Stimulated activated CD4-positive, alpha-beta T cell treated with anti-CD3 and anti-CD28 coated beads, Interleukin-4, amount 100 ng/mL, for 48 hours (primary cell): ENCODE results near the gene RANBP1.
A peak's percentile ranks its signal among the peaks of the same experiment; 100 is the strongest.
"Not testable (repeated sequence)": the region's sequence is repeated elsewhere in the genome, so short reads cannot be mapped to it uniquely, and the experiment has no call there.

Experiments
- DNase-seq, 2 donors: peaks; one replicate each; pipeline ENCODE4 v3.0.0-alpha.2; 2020; ENCODE audit warnings: low read depth in 2 of 2

The RANBP1 gene

DNA sequence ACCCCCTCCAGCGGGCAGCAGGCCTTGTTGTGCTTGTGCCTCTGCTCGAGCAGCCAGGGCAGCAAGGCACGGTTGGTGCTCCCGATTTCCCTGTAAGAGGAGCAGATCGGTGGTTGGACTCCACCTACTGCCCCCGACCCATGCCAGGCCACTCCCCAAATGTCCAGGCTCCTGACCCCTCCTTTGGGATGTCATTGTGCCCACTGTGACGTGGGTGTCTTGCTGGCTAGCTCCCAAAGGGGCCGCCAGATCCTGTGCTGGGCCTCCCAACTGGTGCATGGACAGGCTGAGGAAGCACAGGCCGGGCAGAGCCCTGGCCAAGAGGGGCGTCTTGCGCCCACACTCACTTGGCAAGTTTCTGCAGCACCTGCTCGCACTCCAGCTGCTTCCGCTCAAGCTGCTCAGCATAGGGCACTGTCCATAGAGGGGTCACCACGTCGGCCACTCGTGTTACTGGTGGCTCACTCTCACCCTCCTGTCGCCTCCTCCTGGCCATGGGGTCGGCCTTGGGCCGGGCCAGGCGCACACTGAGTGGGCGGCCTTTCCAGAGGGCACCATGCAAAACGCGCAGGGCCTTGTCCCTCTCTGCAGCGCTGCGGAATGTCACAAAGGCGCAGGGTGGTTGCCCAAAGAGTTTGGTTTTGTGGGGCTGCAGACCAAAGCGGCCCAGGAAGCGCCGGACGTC is at the start of gene RANBP1:
Gene RANBP1, plus strand, starts transcription at position 414 of the 685 bp plus-strand sequence. Its CDS starts 81 bp downstream, at position 495.
- no peak for DNase-seq

DNA sequence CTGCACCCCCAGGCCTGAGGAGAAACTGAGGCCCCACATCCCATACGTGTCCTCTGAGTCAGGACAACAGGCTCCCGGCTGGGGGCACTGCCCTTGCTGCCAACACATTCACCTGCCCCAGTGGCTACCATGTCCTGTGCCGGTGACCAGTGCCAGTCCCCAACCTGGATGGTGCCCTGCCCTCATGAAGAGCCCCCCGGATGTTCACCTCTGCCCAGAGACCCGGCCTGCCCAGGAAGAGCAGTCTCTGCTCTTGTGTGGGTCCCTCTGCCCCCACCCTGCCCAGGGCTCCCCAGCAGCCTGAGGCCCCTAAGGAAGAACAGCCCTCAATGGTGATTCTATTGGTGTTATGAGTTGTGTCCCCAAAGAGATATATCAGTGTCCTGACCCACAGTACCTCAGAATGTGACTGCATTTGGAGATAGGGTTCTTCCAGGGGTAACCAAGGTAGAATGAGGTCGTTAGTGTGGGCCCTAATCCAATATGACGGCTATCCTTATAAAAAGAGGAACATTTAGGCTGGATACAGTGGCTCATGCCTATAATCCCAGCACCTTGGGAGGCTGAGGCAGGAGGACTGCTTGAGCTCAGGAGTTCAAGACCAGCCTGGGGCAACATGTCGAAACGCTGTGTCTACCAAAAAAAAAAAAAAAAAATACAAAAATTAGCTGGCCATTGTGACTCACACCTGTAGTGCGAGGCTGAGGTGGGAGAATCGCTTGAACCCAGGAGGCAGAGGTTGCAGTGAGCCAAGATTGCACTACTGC is 49.1 kb upstream of the RANBP1 start:
- no peak for DNase-seq

DNA sequence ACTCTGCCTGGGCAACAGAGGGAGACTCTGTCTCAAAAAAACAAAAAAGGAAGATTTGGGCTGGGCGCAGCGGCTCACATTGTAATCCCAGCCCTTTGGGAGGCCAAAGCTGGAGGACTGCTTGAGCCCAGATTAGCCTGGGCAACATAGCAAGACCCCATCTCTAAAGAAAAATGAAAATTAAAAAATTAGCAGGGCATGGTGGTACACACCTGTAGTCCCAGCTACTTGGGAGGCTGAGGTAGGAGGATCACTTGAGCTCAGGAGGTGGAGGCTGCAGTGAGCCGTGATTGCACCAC is 48.6 kb upstream of the RANBP1 start:
- not testable (repeated sequence) for DNase-seq

DNA sequence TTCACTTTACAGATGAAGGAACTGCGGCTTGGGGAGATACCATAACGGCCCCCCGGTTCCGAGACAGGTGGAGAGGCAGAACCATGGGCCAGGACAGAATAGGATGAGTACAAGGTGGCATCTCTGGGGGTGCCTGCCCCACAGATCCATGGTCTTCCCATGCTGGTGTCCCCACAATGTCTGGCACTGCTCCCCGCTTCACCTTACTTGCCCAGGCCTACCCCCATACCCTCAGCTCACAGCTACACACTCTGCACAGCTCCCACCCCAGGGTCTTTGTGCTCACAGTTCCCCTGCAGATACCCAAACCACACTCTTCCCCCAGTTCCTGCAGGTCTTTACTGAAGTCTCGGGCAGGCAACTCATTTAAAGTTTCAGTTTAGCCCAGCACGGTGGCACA is 47.3 kb upstream of the RANBP1 start:
- DNase-seq, result no peak

DNA sequence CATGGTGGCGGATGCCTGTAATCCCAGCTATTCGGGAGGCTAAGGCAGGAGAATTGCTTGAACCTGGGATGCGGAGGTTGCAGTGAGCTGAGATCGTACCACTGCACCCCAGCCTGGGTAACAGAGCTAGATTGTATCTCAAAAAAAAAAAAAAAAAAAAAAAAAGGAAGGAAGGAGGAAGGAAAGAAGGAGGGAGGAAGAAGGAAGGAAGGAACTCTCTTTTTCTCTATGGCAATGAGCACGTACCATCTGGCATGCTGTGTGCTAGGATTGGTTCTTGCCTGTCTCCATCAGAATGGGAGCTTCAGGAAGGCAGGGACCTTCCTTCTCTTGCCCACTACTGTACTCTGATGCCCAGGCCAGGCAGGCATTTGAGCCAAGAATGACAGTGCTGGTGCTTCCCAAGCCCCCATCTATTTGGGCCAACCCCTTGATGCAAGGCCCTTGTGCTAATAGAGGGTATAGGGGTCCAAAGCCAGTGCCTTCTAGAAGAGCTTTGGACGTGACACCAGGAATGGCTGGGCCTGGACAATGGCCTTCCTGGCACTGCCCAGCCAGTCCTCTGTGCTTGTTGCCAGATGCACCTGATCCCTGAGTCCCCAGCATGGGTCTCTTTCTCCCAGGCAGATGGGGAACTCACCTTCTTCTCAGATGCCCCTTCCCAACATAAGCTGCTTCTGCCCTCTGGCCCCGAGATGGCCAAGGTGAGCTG is 46.4 kb upstream of the RANBP1 start:
- DNase-seq, result no peak

DNA sequence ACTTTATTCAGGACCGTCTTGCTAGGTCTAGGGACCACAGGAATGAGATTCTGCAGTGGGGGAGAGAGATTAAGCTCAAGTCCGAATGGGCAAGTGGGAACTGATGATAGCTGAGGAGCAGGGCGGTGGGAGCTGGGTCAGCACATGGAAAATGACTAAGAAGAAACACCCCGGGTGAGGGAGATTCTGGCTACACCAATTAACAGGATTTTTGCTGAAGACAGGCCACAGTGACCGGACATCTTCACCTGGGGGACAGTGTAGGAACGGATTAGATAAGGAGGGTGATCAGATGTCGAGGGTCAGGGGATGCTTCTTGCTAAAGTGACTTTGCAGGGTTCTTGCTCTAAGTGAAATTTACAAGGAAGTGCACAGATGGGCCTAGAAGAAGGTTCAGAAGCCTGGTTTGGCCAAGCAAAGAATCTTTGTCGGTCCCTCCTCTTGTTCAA is 44.4 kb upstream of the RANBP1 start:
- no peak for DNase-seq

DNA sequence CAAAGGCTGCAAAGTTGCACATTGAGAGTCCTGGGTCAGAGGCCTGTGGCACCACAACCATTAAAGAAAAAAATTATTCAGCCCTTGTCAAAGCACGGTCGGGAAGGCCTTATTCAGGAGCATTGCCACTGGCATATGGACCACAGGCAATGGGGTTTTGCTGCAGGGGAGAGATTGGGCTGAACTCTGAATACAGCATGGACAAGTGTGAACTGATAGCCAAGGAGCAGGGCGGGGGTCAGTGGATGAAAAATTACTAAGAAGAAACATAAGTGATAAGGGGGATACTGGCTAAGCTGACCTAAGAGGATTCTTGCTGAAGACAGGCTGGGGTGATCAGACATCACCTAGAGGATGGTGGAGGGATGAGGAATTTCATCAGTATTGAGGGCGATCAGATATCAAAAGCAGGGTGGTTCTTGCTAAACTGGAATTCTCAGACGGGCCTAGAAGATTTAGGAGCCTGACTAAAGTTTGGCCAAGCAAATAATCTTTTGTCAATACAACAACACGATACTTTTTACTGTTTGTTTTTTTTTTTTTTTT is 39.2 kb upstream of the RANBP1 start:
- no peak for DNase-seq

DNA sequence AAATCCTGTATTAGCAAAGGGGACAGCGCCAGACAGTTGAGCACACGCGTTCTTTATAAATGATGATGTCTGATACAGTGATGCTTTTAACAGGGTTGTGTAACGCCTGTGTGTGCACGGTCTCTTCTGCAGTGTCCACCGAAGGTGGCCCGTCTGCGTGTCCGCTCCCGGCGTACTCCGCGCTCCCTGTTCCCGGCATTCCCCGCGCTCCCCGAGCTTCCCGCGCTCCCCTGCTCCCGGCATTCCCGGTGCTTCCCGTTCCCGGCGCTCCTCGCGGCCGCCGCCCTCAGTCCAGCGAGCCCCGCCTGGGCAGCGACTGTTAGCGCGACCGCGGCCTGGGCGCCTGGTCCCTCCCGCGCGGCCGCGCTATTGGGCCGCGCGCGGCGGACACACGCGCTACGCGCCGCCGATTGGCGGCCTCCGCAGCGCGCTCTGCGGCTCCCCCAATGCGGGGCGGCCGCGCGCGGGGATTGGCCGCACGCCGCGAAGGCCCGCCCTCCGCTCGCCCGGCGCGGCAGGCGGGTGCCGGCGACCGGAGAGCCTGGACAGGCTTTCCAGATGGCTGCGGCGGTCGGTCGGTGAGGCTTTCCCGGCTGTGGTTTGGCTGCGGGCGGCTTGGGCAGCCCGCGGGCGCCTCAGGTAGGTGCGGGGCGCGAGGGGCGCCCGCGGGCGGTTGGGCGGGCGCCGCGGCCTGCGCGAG is 36.0 kb upstream of the RANBP1 start, which contains the start of gene DGCR8:
Gene DGCR8, plus strand, starts transcription at position 497 of the 700 bp plus-strand sequence. CDS start 5,723 bp downstream, outside the sequence.
- peak; percentile 42 to 59 for DNase-seq

DNA sequence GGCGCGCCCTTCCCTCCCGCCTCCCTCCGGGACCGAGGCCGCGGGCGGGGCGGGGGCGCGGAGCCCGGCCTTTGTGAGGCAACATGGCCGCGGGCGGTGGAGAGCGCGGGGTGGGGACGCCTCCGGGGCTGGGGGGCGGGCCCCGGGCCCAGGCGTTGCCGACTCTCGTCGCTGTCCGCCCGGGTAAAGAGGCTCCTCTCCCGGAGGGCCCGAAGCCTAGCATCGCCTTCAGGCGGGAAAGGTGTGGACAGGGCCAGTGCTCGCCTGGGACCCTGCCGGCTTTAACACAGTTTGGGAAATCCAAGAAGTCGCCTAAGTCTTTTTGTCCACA is 35.5 kb upstream of the RANBP1 start:
- peak; percentile 56 to 70 for DNase-seq

DNA sequence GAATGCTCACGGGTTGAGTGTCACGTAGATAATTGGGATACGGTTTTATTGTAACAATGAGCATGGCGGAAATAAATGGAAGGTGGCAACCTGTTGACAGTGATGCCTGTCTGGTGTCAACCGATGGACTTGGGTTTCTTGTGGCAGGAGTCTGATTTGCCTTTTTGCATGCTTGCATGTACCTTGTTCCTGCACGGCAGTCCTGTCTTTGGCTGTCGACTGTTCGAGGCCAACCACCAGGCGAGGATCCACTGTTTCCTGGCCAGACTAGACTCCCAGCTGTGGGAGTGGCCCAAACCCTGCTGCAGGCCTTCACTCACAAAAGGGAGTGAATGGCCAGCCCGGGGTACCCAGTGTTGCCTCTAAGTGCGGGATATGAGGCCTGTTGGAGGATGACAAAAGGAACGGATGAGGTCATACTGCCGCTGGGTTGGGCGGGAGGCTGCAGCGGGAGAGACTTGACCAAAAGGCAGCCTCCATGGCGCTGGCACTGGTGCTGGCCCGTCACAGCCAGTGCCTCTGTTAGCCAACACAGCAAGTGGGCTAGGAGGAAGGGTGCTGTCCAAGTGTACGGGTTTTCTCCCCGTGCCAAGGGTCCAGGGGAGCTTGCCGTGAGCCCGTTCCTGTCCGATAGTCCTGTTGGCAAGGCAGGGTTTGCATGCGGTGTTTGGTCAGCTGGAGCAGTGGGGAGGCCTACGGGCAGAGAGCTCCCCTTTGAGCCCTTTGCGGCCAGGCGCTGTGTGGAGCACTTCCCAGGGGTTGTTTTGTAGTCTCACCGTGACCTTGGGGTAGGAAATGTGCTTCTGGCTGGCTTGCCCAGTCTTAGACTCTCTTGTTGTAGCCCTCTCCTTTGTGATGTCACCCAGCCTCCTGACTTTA is 34.9 kb upstream of the RANBP1 start:
- peak in 1 of 2 donors; percentile 9 for DNase-seq

DNA sequence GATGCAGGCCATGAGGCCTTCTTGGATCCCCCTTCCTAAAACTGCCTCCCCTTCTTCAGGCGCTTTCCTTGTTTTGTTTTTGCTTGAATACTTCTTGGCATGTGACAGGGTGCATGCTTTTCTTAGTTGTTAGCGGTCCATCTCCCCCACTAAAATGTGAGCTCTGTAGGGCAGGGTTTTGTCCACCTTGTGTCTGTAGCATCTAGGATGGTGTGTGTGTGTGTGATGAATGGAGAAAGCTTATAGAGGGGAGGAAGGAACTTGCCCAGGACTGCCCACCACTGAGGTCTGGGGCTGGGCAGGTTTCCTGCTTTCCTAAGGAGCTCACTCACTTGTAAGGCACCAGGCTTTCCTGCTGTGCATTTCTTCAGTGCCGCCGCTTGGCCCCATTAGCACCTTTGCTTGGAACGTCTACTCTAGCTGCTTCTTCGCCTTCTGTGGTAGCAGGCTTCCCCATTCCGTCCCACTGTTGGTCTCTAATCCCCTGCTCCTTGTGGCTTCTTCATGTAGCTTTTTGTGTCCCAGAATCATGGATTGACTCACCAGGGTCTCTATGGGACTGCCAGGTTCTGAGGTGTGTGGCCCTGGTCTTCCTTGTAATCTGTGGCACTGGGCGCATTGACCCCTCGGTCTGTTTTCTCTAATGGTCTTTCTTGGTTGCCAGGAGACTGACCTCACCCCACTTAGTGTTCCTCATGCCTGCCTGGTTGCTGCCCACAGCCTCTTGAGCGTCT is 32.6 kb upstream of the RANBP1 start:
- no peak for DNase-seq

DNA sequence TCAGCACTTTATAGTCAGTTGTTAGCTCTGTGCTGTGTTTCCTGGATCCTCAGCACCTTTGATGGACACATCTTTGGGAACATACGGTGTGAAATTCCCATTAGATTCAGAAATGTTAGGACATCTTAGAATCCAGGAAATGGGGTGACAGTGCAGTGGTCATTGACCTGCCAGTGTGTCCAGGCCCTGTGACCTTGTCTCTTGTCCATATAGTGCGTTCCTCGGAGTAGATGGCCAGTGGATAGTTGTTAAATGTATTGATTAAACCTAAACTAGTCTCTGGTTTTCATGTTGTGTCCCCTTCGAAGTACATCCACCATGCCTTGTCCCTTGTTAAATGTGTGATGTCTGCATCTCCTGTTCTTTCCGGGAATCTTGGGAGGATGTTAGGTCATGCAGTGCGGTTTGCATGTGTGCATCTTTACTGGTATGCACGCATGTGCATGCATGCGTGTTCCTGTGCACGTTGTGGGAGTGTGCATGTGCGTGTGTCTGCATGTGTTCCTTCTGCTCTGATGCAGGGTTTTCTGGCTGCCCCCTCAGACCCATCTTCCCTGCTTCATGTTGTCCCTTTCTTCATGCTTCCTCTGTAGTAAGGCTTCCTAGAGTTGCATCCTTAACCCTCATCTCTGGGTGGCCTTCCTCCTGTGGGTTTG is 31.9 kb upstream of the RANBP1 start:
- DNase-seq, result no peak

DNA sequence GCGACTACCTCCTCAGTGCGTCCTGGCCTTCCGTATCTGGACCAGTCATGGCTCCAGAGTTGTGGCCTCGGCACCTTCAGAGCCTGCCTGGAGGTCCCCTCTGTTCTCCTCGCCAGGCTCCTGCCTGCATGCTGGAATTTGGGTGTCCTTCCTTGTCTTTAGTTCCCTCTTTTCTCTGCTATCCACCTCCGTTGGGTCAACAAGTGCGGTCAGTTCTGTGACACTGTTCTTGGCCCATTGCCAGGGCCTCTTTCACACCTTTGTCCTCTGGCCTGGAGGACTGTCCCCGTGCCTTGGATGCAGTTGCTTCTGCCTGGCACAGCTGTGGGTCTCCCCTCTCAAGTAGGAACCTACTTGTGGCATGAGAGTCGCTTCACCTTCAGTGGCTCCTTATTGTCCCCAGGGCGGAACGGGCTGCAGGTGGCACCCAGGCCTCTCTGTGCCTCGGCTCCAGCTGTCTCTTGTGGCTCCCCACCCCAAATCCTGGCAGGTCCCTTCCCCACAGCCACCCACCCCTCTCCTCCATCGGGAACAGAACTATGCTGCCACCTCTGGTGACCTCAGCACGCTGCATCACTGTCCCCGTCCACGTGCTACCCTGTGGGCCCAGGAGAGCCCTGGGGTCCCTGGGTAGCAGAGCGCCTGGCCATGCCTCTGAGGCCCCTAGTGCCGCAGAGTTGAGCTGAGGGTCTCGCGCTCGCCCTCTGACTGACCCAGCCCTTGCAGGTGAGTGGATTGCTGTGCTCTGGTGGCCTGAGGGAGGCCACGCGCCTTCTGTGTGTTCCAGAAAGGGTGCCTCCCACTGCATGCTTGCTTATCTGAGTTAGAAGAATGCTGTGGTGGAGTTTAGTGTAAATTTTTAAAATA is 31.1 kb upstream of the RANBP1 start:
- no peak for DNase-seq

DNA sequence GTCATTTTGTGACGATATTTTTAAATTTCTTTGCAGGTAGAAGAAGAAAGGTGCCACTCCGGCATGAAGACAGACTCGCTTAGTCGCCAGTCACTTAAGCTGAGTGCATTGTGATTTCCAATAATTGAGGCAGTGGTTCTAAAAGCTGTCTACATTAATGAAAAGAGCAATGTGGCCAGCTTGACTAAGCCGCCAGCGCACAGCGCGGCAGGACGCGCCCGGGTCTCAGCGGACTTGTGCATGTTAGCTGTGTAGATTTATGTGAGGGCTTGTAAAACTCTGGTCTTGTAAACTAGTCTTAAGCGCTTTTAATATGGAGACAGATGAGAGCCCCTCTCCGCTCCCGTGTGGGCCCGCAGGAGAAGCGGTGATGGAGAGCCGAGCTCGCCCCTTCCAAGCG is 30.3 kb upstream of the RANBP1 start:
- no peak for DNase-seq

DNA sequence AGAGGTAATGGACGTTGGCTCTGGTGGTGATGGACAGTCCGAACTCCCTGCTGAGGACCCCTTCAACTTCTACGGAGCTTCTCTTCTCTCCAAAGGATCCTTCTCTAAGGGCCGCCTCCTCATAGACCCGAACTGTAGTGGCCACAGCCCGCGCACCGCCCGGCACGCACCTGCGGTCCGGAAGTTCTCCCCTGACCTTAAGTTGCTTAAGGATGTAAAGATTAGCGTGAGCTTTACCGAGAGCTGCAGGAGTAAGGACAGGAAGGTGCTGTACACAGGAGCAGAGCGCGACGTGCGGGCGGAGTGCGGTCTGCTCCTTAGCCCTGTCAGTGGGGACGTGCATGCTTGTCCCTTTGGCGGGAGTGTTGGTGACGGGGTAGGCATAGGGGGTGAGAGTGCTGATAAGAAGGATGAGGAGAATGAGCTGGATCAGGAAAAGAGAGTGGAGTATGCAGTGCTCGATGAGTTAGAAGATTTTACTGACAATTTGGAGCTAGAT is 29.8 kb upstream of the RANBP1 start:
- DNase-seq, result no peak

DNA sequence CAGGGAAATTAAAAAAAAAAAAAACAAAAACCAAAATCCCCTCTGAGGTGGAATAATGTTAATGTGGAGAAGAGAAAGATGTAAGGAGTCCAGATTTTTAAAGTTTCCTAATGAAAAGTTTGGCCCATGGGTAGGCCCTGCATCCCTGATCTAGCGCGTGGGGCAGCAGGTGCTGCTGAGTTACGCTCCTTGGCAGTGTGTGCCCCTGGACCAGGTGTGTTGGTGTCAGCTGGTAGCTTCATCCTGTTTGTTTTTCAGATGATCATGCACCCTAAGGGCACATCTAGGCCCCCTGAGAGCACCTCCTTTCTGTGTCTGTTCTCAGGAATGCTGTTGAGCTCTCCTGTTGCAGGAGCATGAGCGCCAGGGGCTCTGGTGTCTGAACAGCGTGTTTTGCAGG is 29.1 kb upstream of the RANBP1 start:
- no peak for DNase-seq

DNA sequence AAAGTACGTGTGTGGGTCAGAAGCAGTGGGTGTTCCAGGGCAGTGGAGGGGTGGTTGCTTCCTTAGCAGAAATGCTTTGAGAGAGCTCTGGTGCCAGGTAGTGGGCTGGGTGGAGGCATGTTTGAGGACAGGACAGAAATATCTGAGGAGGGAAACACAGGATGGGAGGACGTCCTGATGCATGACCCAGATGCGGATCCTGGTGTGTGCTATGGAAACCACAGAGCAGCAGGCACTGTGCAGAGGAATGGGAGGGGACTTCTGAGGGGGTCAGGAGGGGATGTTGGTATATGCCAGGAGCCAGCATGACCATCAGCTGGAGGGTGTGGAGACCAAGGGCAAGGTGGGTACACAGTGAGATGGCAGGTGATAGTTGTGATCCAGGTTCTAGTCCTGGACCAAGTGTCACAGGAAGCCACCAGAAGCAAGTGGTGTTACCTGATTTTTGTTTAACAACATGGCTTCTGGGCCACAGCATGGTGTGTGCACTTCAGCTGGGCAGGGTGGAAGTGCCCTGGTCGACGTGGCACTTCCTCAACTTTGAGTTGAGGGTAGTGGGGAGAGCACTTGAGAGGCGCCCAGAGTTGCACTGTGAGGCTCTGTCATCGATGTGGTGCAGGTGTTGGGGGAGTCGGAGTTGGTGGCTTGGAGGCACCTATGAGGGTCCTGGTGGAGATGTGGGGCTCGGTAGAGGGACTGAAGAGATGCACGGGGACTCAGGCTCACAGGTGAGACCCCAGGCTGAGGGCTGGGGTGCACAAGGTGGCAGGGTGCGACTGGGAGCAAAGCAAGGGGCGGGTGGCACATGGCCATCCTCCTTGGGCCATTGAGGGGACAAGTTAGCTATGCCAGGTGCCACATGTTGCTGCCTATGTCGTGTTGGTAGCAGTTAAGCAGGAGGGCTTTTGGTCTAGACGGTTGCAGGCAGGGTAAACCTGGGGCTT is 28.3 kb upstream of the RANBP1 start:
- DNase-seq, result no peak
